GM21786 (cell line): ENCODE measurements around the gene HMGN4.
"Not testable (repeated sequence)": the region's sequence is repeated elsewhere in the genome, so short reads cannot be mapped to it uniquely, and the experiment has no call there.

Source experiments
- ATAC-seq: cut with Tn5 transposase; IDR thresholded peaks from one replicate; pipeline ENCODE4 v1.9.1; 2021; ENCODE audit not compliant: unreplicated experiment

The HMGN4 gene

GRCh38 chr6:26537846-26538571 is at the start of gene HMGN4:
Gene HMGN4, plus strand, starts transcription at chr6:26538366. Its CDS starts 6,841 bp downstream, at chr6:26545207.
- peak; percentile 49 for ATAC-seq

GRCh38 chr6:26489996-26490964 is 47.9 kb upstream of the HMGN4 start:
- no peak for ATAC-seq

GRCh38 chr6:26491604-26492003 is 46.6 kb upstream of the HMGN4 start:
- ATAC-seq: no peak

- peak; percentile 64 for ATAC-seq
Measured at GRCh38 chr6:26493258-26493657, 44.9 kb upstream of the HMGN4 start.

- ATAC-seq: no peak
Measured at GRCh38 chr6:26494117-26494516, 44.0 kb upstream of the HMGN4 start.

- ATAC-seq: no peak
Measured at GRCh38 chr6:26495281-26495680, 42.9 kb upstream of the HMGN4 start.

- no peak for ATAC-seq
Measured at GRCh38 chr6:26497610-26498009, 40.6 kb upstream of the HMGN4 start.

- no peak for ATAC-seq
Measured at GRCh38 chr6:26500102-26500501, 38.1 kb upstream of the HMGN4 start, which contains the start of gene BTN1A1. Gene BTN1A1, plus strand, starts transcription at chr6:26500303. Its CDS starts 984 bp downstream, at chr6:26501287.

- ATAC-seq: no peak
Measured at GRCh38 chr6:26501482-26501986, 36.6 kb upstream of the HMGN4 start.

GRCh38 chr6:26502165-26502564 is 36.0 kb upstream of the HMGN4 start:
- no peak for ATAC-seq

- ATAC-seq: no peak
Measured at GRCh38 chr6:26502626-26503025, 35.5 kb upstream of the HMGN4 start.

- no peak for ATAC-seq
Measured at GRCh38 chr6:26507658-26508057, 30.5 kb upstream of the HMGN4 start.

GRCh38 chr6:26511033-26511432 is 27.1 kb upstream of the HMGN4 start:
- not testable (repeated sequence) for ATAC-seq

- no peak for ATAC-seq
Measured at GRCh38 chr6:26514984-26515383, 23.2 kb upstream of the HMGN4 start.

GRCh38 chr6:26516481-26517427 is 21.4 kb upstream of the HMGN4 start:
- no peak for ATAC-seq

- ATAC-seq: no peak
Measured at GRCh38 chr6:26519359-26519758, 18.8 kb upstream of the HMGN4 start.

- ATAC-seq: peak; percentile 42
Measured at GRCh38 chr6:26520237-26520849, 17.8 kb upstream of the HMGN4 start.

GRCh38 chr6:26520850-26521599 is 17.1 kb upstream of the HMGN4 start:
- ATAC-seq: peak; percentile 64
